Embryonic facial prominence (tissue), 1 donor: ENCODE data around the gene SCRG1.

Source experiments
- DNase-seq: peaks from one replicate; pipeline ENCODE4 v3.0.0-alpha.2; 2016; ENCODE audit errors: extremely low spot score

Gene SCRG1

DNA sequence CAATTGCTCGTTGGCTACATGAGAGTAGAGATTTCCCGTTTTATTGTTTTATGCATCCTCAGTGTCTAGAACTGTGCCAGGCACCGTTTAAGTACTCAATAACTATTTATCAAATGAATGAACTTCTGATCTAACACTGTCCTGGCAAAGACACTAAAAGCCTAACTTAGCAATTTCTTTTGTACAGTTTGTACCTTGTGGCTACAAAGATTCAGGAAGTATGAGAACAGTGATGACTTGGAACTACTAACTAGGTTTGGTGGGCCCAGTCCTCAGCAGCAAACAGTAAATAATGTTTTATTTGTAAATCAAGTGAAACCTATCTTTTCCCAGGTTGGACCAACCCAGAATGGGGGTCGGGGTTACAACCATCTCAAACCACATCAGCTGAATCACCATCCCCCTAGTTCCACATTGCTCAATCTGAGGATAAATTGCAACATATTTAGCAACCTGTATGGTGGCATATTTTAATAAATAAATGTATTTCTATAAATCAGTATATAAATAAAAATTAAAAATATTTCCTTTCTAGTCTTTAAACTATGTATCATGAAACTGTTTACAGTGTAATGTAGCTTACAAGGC, 12.3 kb upstream of the SCRG1 start:
- no peak for DNase-seq

DNA sequence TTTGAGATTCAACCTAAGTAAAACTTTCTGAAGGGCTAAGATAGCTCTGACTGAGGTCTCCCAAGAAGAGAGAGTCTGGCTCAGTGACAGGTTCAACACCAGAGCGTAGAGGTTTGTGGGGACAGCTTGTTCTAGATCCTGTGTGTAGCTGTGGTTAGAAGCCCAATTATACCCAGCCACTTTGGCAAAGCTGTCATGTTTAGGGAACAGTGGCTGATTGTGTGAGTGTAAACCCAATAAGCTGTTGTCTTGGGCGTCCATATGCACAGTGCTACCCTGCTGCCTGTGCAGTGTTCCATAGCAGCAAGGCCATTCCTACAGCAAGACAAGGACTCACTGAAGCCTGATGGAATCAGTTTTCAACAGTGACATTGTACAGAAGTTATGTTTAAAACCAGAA, 11.2 kb upstream of the SCRG1 start:
- no peak for DNase-seq

DNA sequence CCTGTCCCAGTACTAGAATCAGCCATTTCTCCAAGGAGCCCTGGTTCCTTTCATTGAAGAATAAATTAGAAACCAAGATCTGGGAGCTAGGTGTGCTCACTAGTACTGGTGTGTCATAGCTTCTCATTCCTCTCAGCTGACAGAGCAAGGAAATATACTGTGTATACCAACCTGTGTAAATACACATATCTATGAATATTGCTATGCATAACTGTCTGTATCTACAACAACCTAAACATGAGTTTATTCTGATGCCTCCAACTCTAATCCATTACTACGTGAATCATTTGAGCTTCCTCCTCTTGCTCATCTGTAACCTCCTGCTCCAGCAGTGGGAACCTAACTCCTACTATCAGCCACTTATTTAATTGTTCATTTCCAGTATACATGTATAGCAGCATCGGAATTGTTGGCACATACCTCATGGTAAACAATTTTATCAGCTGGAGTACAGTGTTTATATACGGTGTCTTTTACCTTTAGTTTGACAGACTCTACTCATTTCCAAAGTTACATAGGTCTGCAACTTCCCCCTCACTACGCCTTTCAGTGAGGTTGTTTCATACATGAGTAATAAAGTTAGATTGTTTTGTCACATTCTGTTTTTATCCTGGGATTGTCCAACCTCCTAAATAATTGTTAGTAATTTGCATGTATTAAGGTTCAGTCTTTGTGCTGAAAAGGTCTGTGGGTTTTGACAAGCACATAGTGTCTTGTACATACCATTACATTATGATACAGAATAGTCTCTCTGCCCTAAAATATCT, 7.1 kb upstream of the SCRG1 start:
- no peak for DNase-seq

DNA sequence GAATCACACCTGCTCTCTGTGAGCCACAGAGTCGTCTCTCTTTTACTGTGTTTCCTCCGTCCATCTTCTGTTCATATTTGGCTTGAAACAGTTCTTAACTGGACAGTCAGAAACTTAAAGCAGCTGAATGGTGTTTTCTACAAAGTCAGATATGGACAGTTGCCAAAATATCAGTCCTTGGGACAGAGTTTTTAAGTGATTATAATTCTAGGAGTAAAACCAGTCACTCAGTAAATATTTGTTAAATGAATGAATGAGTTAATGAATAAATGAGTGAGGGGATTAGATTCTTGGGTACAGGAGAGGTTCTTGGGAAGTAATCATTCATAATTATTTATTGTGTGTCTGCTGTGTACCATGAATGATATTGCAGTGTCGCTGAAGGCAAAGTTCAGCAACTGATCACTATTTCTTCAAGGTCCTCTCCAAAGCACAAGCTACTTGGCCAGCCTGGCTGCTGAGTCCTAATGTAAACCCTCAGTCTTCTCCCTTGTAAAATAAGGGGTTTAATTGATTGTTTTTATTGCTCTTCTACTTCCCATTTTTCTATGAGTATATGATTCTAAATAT, 5.5 kb upstream of the SCRG1 start:
- DNase-seq, result no peak

DNA sequence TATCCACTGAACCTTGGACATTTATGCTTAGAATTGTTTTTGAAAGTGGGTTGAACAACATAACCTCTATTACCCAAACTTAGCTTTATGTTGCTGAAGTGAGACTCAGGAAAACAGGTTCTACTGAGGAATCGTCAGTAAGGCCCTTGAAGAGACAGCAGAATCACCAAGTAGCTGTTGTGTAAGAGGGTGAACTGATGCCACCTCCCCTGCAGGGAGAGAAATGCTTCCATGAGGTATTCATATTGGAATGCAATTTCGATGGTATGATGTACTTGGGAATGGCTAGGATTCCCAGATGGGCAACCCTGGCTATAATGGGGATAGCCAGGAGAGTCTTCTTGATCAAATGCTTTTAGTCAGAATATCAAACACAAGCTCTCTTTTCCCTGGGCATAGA, 4.1 kb upstream of the SCRG1 start:
- no peak for DNase-seq

DNA sequence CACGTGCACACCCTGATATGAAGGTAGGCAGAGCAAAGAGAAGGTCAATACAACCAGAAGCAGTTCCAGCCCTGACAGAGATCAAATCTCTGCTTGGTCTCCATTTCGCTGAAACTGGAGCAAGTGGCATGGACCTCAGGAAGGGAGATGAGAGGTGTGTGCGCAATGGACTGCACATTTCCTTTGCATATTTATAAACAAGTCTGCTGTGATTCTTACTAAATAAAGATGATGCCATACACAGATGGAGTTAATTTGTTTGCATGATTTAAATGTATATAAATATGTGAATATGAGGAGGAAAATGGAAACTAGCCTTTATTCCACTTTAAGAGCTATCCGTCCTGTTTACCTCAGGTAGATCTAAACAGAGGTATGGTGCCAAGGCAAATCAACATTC, 2.1 kb upstream of the SCRG1 start:
- DNase-seq, result no peak

DNA sequence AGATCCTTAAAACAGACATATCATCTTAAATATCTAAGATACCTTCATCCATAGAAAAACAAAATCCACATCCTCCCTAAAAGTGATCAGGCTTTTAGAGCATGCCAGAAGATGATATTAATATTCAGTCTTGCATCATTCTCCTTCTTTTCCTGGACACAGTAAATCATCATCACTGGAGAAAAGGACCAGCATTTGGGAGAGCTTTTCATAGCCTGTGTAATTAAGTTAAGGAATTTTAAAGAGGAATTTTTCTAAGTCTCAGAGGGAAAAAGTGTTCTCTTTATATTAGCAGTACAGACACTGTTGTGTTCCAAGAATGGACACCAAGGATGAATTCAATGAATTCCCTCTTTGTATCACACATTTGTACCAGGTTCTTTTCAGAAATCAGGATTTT, 696 bp downstream of the SCRG1 start:
- no peak for DNase-seq

DNA sequence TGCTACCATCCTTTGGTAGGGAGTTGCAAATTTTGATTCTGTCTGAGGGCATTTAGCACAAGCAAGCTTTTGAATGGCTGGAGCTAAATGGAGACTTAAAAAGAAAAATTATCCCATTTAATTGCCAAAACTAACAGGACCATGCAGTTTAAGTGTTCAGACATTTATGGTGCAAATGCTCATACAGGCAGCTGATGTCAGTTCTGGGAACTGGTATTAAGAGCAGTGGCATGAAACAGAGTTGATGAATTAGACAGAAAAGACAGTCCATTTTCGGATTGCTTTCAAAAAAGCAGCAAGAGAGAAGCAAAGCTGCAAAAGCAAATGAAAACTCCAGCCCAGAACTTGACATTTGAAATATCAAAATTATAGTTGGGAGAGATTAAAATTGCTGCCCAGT, 1.3 kb downstream of the SCRG1 start:
- no peak for DNase-seq

DNA sequence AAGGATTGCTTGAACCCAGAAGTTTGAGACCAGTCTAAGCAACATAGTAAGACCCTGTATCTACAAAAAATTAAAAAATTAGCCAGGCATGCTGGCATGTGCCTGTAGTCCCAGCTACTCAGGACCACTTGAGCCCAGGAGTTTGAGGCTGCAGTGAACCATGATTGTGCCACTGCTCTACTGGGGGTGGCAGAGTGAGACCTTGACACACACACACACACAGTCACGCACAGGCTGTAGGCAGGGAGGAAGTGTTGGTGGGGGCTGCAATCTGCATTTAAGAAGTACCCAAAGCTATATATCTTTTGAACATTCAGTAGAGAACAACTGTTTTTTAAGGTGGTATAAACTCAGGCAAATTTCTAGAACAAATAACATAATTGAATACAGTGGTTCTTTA, 7.2 kb downstream of the SCRG1 start:
- no peak for DNase-seq

DNA sequence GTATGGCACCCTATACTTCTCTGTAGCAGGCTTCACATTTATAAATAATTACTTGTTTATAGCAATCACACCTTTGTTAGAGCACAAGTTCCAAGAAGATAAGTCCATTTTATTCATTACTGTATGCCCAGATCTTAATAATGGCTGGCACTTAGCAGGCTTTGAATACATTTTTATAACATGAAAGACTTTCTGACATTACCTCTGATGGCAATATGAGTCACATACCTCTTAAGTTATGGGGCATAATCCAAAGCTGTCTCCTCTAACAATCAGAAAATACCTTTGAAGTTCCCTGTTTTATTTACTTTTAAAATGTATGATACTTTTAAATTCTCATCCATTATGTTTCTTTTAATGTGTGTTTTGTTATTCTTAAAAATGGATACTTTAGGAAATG, 12.2 kb downstream of the SCRG1 start:
- DNase-seq, result no peak

DNA sequence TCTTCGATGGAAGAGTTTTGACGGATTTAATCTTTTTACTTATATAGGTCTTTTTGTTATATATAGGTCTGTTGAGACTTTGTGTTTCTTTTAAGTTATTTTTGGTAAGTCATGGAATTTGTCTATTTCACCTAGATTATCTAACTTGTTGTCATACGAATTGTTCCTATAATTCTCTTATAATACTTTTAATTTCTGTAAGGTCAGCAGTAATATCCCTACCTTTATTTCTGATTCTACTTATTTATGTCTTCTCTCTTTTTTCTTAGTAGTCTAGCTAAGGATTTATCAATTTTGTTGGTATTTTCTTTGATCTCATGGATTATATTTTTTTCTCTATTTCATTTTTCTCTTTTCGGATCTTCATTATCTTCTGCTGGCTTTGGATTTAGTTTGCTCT, 16.6 kb downstream of the SCRG1 start:
- DNase-seq, result no peak

DNA sequence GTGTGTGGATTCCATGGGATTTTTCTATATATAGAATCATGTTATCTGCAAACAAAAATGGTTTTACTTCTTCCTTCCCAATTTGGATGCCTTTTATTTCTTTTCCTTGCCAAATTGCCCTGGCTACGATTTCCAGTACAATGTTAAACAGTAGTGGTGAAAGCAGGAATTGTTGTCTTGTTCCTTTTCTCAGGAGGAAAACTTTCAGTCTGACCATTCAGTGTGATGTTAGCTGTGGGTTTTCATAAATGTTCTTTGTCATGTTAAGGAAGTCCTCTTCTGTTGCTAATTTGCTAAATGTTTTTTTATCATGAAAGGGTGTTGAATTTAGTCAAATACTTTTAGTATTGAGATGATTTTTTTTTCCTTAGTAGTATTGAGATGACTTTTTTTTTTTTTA, 17.3 kb downstream of the SCRG1 start:
- DNase-seq, result no peak

DNA sequence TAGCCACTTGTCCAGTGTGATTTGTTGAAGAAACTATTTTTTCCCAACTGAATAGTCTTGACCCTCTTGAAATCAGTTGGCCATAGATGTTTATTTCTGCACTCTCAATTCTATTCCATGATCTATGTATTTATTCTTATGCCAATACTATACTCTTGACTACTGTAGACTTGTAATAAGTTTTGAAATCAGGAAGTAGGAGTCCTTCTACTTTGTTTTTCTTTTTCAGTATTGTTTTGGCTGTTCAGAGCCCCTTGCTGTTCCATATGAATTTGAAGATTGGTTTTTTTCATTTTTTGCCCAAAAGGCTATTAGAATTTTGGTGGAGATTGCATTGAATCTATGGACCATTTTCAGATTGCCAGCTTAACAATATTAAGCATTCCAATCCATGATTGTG, 17.9 kb downstream of the SCRG1 start:
- no peak for DNase-seq

DNA sequence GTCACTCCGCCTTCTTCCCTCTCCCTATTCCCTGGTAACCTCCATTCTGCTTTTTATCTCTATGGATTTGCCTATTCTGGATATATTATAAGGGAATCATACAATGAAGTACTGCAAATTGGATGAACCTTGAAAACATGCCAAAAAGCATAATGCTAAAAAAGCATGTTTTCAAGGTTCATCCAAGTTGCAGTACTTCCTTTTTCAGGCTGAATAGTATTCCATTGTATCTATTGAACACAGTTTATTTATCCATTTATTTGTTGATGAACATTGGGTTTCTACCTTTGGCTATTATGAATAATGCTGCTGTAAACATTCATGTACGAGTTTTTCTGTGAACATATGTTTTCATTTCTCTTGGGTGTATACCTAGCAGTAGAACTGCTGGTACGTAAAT, 19.0 kb downstream of the SCRG1 start:
- no peak for DNase-seq

DNA sequence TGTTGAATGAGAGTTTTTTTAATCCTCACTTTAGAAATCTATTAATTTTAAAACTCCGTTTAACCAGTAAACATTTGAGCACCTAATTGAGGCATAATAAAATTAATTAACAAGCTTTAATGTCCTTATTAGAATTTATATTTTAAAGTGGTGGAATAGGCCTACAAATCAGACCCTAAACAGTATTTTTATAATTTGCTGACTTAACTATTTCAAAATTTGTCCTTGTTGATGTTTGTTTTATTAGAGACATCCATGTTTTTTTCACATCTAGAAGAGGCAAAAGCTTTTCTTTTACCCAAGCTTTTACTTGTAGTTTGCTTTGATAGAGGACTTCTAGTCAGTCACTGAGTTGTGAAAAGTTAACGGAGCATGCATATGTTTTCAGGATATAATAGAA, 24.3 kb downstream of the SCRG1 start:
- DNase-seq, result no peak

DNA sequence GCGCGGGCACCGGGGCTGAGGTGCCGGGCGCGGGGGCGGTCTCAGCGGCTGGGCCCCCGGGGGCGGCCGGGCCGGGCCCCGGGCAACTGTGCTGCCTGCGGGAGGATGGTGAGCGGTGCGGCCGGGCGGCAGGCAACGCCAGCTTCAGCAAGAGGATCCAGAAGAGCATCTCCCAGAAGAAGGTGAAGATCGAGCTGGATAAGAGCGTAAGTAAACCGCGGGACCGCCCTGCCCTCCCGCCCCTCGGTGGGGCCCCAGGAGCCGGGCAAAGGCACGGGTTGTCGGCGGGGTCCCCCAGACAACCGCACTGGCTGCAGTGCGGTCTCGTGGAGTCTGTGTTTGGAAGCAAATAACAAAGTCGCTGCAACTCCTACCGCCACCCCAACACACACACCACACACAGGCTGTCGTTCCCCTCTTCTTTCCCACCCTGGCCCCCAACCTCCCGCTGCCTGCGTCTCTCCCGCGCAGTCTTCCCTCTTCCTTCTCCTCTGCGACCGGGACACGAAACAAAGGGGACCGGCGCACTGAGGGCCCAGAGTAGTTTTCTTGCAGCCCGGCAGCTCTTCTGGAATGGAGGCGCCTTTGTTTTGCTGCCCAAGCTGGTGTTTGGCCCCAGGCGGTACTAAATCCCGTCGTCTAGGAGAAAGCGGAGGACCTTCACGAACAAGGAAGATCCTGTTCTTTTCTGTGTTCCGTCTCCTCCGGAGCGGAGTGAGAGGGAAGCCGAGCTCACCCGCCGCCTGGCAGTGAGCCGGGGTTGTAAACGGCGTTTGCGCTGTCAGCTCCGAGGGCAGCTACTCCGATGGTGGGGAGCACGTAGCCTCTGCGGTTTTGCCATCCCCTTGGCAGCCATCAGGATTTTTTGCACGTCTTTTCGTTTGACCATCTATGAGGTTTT, 27.4 kb downstream of the SCRG1 start:
- peak; percentile 19 for DNase-seq

DNA sequence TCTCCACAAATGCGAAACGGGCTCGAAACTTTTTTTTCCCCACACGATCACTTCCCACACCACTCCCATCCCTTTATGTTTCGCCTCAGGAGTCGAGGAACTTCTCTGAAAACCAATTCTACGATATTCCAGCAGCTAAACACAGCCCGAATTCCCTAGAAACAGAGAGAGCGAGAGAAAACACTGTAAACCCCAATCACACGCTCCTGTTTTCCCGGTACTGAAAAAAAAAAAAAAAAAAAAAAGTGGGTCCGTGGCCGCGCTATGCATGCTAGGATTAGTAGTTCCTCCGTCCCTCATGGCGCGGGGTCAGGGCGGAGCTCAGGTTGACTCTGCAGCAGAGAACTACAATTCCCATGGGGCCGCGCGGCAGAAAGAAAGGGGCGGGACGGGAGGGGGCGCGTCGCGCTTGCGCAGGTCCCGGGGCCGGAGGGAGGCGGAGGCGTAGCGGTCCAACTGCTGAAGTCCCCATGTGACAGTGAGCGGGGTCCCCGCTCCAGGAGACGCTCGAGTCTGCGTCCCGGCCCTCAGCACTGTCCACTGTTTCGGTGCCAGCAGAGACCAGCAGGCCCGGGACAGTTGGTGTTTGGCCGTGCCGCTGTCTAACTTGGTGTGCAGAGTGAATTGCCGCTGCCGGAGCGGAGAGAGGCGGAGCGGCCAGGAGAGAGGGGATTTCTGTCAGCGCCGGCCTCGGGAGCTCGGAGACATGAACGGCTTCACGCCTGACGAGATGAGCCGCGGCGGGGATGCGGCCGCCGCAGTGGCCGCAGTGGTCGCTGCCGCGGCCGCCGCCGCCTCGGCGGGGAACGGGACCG, 28.2 kb downstream of the SCRG1 start, which contains the start of gene SAP30:
Gene SAP30, plus strand, starts transcription at position 478 of the 815 bp plus-strand sequence. Its CDS starts 229 bp downstream, at position 707.
- DNase-seq, result peak; percentile 98

DNA sequence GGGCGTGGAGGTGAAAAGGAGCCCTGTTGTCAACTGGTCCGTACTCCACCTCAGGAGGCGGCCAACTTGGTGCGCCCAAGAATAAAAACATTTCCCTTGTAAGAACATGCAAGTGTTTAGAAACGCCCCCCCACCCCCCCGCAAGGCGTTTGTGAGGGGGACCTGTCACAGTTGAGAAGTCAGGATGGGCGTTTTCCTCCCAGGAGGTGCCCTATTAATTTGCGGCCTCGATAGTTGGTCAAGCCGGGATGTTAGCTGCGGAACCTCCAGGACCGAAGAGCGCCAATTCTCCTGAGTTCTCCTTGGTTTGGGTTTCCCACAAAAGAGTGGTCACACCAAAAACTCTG, 28.8 kb downstream of the SCRG1 start:
- DNase-seq, result peak; percentile 29

DNA sequence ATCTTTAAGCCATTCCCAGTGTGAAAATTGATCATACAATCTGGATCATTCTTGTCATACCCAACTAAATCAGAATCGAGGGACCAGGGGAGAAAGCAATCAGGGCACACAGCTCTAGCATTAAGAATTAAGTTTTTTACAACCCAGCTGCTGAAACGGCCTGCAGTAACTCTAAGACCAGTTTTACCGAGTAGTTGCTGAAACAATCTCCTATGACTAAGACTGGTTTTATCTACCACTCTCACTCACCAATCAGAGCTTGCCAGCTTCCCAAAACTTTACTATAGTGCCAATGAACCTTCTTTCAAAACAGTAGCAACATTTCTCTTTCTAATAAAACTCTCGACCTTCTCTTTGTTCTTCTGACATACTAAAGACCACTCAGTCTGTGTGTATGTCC, 31.0 kb downstream of the SCRG1 start:
- DNase-seq, result no peak

DNA sequence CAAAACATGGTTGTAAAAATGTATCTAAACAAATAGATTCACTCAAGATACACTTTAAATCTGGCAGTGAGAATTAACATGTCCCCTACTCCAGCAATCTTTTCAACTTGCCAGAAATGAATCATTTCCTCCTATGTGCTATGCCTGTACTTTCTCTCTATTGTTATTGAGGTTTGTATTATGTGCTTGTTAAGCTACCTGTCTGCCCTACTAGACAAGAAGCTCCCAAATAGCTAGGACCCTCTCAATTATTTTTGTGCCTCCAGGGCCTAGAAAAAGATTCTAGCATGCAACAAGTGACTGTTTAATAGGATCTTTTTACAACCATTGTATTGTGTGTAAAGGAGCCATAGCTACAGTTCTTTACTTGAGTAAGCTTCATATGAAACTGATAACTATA, 31.6 kb downstream of the SCRG1 start:
- DNase-seq, result no peak

DNA sequence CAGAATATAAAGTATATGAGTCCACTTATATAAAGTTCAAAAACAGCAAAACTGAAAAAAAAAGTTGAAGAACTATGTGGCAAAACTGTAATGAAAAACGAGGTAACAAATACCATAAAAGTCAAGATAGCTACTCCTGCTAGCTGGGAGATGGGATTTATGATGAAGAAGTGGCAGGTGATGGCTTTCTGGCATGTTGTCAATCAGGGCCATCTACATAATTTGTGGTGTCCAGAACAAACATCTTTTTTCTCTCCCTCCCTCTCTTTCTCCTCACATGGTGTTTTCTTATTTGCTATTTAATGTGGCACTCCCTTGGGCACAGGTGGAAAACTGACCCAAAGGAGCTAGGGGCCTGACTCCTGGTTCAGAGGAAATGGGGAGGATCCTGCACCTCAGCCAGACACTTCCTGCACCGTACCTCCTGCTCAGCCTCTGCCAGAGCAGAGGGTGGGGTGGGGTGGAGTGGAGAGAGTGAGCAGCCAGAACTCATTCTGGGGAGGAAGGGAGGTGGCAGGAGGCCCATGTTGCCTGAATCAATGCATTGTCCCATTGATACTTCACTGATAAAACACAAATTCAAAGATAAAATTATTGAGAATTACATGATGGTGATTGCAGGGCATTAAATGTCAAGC, 33.4 kb downstream of the SCRG1 start:
- DNase-seq, result no peak
